Lower lobe of right lung (tissue), 2 donors: ENCODE results near the gene ABCA12. TPM values are rescaled to one million over a fixed set of nuclear protein-coding genes. Genes with fewer than 3 reads are reported as not detected.

Experiments
- ATAC-seq, 2 donors: fragments of 200-7000 bp; cut with Tn5 transposase; one replicate each; pipeline ENCODE4 v1.9.1; 2020 to 2022; ENCODE audit warnings: mild to moderate bottlenecking in 2 of 2, moderate library complexity in 2 of 2
- DNase-seq: peaks from one replicate; pipeline ENCODE4 v3.0.0-alpha.2; 2020
- H3K27ac ChIP-seq: fragments of 200-600 bp; one replicate; pipeline ENCODE4 v1.8.0; 2022
- H3K27me3 ChIP-seq: fragments of 200-600 bp; one replicate; pipeline ENCODE4 v1.8.0; 2022; ENCODE audit warnings: low read depth
- H3K36me3 ChIP-seq: fragments of 200-600 bp; one replicate; pipeline ENCODE4 v1.8.0; 2022; ENCODE audit warnings: mild to moderate bottlenecking
- H3K4me1 ChIP-seq: fragments of 200-600 bp; one replicate; pipeline ENCODE4 v1.8.0; 2022
- H3K4me3 ChIP-seq: fragments of 200-600 bp; one replicate; pipeline ENCODE4 v1.8.0; 2022; ENCODE audit warnings: mild to moderate bottlenecking
- H3K9me3 ChIP-seq: fragments of 200-600 bp; one replicate; pipeline ENCODE4 v1.8.0; 2022
- intact Hi-C: fragments of 100-400 bp; cut with DNase I; formaldehyde crosslinking; loops from one replicate; pipeline ENCODE4 v1.11.0; 2022
- total RNA-seq: library from RNA; stranded (reverse); fragmentation: NEBNext Ultra II Directional; extraction: Animal tissue kit (Norgen Biotek cat#: 25700); gene quantifications from one replicate; pipeline ENCODE4 v1.2.1, GENCODE V29; 2021
- TF ChIP-seq, protein P1 (sequence below): fragments of 200-600 bp; IDR thresholded peaks from one replicate; pipeline ENCODE4 v1.8.0; 2022; ENCODE audit warnings: antibody characterized with exemption, mild to moderate bottlenecking
- donor health status: DM: no; HTN: yes; CAD: no; lungs with severe emphysema.

Gene ABCA12
- total RNA-seq, 1 donor from 2014 or later: not detected

DNA sequence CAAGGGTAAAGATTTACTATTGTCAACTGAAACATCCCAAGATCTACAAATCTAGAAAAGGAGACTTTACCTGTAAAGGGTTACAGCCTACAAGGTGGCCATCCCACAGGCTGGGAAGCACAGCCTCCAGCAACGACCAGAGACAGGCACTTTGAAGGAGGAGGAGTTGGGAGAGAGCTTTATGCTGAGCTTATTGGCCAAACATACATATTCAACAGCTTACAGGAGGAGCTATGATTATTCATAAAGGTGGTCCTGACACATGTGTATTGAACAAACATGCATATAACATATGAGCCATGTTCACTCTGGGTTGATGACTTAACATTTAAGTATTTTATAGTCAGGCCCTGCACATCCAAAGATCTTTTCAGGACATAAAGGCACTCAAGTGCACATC is 11.1 kb upstream of the ABCA12 start:
- no peak overlapping the region for H3K27ac ChIP-seq
- intact Hi-C loops: no loop called here

DNA sequence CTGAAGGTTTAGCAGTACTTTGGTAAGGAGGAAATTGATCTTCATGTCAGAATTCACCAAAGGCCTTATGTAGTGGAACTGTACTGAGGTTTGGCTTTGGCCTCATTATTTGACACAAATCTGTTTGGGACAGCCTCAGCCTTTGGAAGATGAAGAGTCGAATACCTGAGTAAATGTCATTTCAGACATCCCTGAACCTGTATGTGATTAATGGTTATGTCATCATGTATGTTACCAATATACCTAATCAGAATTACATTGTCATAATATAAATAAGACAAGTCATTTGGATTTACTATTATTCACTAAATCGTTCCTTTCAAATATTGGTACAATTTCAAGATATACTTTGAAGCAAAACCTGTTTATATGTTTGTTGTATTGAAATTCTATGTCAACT is 10.6 kb upstream of the ABCA12 start:
- H3K27ac ChIP-seq: no peak overlapping the region
- no peak overlapping the region for H3K4me3 ChIP-seq
- DNase-seq (no peak), ATAC-seq (no peak)
- H3K36me3 ChIP-seq: no peaks in the 10 kb centered on the region
- H3K4me1 ChIP-seq: no peaks in the 10 kb centered on the region
- H3K27me3 ChIP-seq: no peaks in the 10 kb centered on the region
- intact Hi-C loops: no loop called here
- no peaks in the 10 kb centered on the region for H3K9me3 ChIP-seq
- TF ChIP-seq, protein P1, sequence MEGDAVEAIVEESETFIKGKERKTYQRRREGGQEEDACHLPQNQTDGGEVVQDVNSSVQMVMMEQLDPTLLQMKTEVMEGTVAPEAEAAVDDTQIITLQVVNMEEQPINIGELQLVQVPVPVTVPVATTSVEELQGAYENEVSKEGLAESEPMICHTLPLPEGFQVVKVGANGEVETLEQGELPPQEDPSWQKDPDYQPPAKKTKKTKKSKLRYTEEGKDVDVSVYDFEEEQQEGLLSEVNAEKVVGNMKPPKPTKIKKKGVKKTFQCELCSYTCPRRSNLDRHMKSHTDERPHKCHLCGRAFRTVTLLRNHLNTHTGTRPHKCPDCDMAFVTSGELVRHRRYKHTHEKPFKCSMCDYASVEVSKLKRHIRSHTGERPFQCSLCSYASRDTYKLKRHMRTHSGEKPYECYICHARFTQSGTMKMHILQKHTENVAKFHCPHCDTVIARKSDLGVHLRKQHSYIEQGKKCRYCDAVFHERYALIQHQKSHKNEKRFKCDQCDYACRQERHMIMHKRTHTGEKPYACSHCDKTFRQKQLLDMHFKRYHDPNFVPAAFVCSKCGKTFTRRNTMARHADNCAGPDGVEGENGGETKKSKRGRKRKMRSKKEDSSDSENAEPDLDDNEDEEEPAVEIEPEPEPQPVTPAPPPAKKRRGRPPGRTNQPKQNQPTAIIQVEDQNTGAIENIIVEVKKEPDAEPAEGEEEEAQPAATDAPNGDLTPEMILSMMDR: no peak

More for the DNA sequence above, 11.1 kb upstream of the ABCA12 start:
- TF ChIP-seq, protein P1: no peak
- H3K4me1 ChIP-seq: no peaks in the 10 kb centered on the region
- DNase-seq (no peak), ATAC-seq (no peak)
- no peaks in the 10 kb centered on the region for H3K27me3 ChIP-seq
- no peak overlapping the region for H3K4me3 ChIP-seq
- H3K36me3 ChIP-seq: no peaks in the 10 kb centered on the region
- H3K9me3 ChIP-seq: no peaks in the 10 kb centered on the region

DNA sequence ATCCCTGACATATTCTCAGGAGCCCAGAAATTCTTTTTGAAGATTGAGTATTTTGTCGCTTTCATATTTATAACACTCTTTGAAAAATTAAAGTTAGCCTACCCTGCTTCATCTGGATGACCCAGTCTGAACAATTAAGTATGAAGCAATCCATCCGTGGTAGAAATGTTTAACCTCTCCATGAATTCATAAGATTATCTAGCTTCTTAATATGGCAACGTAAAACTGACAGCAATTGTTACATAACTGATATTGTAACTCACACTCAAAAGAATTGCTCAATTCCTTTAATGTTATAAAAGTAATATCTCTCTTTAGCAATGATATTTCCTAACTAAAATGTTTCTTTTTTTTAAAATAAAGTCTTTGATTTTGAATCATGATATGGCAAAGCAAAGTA is 7.2 kb upstream of the ABCA12 start:
- intact Hi-C loops: no loop called here
- Histone ChIP-seq H3K36me3 (no peaks in the 10 kb centered on the region), H3K4me3 (no peak overlapping the region), H3K27ac (no peak overlapping the region), H3K27me3 (no peaks in the 10 kb centered on the region), H3K4me1 (no peaks in the 10 kb centered on the region), H3K9me3 (no peaks in the 10 kb centered on the region)
- DNase-seq (no peak), ATAC-seq (no peak)
- TF ChIP-seq, protein P1: no peak

DNA sequence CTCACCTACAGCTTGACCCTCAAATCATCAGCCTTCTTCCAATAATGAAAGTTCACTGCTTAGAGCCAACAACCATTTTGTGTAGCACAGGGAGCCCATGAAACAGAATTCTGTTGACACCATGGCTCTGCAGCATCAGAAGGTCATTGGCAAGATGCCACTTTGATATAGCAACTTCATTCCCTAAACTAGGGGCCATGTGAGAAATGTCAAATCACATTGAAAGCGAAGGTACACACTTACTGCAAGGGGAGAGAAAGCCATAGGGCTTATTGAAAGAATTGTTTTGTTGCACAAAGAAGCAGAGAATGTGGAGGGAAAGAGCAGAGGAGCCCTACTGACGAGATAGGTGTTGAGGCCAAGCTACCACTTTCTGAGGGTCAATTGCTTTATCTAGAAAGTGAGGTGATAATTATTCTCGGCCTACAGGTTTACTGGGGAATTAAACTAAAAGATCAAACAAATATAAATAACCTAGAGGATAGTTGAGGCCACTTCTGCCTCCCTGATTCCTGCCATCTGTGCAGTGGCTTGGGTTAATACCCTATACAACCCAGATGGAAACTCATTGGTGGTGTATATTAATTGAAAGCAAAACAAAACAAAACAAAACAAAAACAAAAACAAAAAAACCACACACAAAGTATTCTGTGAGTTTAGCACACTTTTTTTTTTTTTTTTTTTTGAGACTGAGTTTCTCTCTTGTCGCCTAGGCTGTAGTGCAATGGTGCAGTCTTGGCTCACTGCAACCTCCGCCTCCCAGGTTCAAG is 5.9 kb upstream of the ABCA12 start:
- no peaks in the 10 kb centered on the region for H3K36me3 ChIP-seq
- no peak for ATAC-seq
- DNase-seq: no peak
- no peaks in the 10 kb centered on the region for H3K9me3 ChIP-seq
- H3K4me3 ChIP-seq: no peak overlapping the region
- no peaks in the 10 kb centered on the region for H3K27me3 ChIP-seq
- TF ChIP-seq, protein P1: no peak
- intact Hi-C loops: no loop called here
- H3K4me1 ChIP-seq: no peaks in the 10 kb centered on the region
- H3K27ac ChIP-seq: no peak overlapping the region

GRCh38 chr2:215143458-215143857 is 5.0 kb upstream of the ABCA12 start:
- intact Hi-C loops: no loop called here
- no peaks in the 10 kb centered on the region for H3K27me3 ChIP-seq
- H3K4me1 ChIP-seq: no peaks in the 10 kb centered on the region
- no peak overlapping the region for H3K4me3 ChIP-seq
- H3K27ac ChIP-seq: no peak overlapping the region
- H3K9me3 ChIP-seq: no peaks in the 10 kb centered on the region
- DNase-seq: no peak
- no peak for ATAC-seq
- TF ChIP-seq, protein P1: no peak
- H3K36me3 ChIP-seq: no peaks in the 10 kb centered on the region
